ENCODE measurements around the gene F12.

DNA sequence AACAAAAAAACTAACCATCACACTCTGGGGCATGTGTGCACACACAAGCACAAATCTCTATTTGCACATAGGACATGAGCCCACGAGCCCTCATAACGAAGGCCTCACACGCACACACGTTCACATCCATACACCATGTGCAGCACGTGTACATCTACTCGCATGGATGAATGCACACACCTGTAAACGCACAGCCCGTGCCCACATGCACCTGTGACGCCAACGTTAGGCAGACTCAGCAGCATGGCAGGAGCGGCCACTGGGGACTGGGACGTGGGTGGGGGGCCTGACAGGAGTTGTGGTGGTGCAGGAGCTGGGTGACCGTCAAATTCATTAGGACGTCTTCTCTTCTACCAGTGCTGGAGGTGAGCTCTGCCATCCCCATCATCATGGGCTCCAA lies 22.0 kb downstream of the F12 start:
- TF ChIP-seq CTCF (IDR thresholded peaks at IDR 0.05; ENCODE audit: borderline replicate concordance, extremely low read depth, low read length, poor library complexity, severe bottlenecking) (no peak), EZH2 (IDR thresholded peaks at IDR 0.05; ENCODE audit: borderline replicate concordance, low read depth, low read length, severe bottlenecking) (no peak)
